GM12872 (cell line): Measurements from ENCODE around the gene TNFSF9.

Experiments used
- TF ChIP-seq, protein P1 (sequence below): IDR thresholded peaks from 3 replicates; pipeline ENCODE4 v1.5.1; 2011; ENCODE audit warnings: low read depth, mild to moderate bottlenecking, low read length, moderate library complexity; ENCODE audit not compliant: insufficient read depth

Gene TNFSF9, protein sequence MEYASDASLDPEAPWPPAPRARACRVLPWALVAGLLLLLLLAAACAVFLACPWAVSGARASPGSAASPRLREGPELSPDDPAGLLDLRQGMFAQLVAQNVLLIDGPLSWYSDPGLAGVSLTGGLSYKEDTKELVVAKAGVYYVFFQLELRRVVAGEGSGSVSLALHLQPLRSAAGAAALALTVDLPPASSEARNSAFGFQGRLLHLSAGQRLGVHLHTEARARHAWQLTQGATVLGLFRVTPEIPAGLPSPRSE

DNA sequence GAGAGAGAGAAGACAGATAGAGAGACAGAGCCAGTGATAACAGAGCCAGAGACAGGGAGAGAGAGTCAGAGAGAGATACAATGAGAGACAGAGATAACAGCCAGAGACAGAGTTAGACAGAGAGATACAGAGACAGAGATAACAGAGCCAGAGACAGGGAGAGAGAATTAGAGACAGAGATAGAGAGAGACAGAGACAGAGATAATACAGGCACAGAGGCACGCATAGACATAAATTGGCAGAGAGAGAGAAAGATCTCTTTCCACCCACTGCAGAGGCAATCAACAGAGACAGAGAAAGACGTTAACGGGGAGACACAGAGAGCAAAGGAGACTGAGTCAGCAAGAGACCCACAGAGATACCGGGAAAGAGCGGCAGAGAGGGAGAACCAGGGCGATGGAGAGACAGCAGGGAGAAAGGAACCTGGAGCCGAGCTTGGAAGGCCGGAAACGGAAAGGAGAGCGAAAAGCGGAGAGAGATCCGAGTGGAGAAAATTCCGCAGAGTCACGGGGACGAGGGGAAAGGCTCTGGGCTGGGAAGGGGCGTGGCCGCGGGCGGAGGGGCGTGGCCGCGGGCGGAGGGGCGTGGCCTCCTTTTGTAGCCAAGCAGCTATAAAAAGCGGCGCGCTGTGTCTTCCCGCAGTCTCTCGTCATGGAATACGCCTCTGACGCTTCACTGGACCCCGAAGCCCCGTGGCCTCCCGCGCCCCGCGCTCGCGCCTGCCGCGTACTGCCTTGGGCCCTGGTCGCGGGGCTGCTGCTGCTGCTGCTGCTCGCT is at the start of gene TNFSF9:
TNFSF9 (plus strand) TSS at position 641 of the 777 bp plus-strand sequence; CDS start at position 652, 11 bp downstream.
- TF ChIP-seq, protein P1, sequence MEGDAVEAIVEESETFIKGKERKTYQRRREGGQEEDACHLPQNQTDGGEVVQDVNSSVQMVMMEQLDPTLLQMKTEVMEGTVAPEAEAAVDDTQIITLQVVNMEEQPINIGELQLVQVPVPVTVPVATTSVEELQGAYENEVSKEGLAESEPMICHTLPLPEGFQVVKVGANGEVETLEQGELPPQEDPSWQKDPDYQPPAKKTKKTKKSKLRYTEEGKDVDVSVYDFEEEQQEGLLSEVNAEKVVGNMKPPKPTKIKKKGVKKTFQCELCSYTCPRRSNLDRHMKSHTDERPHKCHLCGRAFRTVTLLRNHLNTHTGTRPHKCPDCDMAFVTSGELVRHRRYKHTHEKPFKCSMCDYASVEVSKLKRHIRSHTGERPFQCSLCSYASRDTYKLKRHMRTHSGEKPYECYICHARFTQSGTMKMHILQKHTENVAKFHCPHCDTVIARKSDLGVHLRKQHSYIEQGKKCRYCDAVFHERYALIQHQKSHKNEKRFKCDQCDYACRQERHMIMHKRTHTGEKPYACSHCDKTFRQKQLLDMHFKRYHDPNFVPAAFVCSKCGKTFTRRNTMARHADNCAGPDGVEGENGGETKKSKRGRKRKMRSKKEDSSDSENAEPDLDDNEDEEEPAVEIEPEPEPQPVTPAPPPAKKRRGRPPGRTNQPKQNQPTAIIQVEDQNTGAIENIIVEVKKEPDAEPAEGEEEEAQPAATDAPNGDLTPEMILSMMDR: no peak

DNA sequence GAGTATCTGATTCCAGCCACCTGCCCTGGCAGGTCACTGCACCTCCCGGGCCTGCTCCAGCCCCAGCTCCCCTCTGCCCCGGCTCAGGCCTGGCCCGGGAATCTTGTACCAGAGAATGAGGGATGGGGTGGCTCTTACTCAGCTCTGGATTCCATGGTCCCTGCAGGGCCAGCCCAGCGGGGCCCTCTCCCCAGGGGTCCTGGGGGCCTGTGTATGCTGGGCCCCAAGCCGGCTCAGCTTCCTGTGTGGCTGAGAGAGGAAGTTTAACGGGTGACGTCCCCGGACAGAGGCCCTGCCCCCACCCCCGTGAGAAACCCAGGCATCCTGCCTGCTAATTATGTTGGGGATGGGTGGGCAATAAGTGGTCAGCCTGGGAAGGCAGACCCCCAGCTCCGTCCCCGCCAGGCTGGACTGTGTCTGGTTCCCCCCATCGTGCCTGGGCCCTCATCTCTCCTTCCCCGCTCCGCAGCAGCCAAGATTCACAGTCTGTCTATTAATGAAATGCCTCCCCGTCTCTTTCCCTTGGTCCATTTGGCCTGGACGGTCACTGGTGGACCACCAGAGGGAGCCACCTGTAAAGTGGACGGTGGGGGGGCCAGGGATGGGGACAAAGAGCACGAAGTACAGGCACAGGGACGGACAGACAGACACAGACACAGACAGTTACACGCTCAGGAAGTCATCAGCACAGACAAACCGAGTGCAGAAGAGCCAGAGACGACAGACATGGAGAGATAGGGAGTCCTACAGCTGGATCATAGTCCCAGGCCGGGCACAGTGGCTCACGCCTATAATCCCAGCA is 49.1 kb upstream of the TNFSF9 start, which contains the start of gene DENND1C:
DENND1C (minus strand) TSS at position 247 of the 802 bp plus-strand sequence; CDS start at position 155, 92 bp downstream.
- TF ChIP-seq, protein P1: peak; percentile 65

DNA sequence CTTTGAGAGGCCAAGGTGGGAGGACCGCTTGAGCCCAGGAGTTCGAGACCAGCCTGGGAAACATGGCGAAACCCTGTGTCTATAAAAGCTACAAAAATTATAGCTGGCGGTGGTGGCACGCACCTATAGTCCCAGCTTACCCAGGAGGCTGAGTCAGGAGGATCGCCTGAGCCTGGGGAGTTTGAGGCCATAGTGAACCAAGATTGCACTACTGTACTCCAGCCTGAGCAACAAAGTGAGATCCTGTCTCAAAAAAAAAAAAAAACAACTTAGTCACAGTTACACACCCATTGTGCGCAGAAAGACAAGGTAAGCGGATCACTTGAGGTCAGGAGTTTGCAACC is 48.5 kb upstream of the TNFSF9 start:
- TF ChIP-seq, protein P1: no peak

DNA sequence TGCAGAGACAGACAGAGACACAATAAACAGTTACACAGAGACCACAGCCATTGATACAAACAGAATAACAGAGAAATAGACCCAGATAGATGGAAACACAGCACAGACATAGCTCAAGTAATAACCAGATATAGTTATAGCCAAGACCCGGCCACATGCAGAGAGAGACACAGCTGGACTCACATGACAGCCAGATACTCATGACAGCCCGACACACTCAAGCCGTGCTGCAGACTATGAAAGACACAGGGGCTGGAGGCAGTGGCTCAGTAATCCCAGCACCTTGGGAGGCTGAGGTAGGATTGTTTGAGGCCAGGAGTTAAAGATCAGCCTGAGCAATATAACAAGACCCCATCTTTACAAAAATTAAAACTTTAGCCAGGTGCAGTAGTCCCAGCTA is 47.6 kb upstream of the TNFSF9 start:
- TF ChIP-seq, protein P1: no peak

DNA sequence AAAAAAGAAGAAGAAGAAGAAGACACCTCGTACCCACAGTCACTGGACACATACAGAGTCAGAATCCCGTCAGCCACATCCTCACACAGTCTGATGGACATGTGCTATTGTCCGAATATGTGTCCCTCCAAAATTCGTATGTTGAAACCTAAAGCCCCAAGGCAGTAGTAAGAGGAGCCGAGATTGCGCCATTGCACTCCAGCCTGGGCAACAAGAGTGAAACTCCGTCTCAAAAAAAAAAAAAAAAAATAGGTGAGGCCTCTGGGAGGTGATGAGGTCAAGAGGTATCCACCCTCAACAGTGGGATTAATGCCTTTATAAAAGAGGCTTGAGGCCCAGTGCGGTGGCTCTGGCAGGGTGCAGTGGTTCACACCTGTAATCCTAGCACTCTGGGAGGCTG is 46.6 kb upstream of the TNFSF9 start:
- TF ChIP-seq, protein P1: no peak

DNA sequence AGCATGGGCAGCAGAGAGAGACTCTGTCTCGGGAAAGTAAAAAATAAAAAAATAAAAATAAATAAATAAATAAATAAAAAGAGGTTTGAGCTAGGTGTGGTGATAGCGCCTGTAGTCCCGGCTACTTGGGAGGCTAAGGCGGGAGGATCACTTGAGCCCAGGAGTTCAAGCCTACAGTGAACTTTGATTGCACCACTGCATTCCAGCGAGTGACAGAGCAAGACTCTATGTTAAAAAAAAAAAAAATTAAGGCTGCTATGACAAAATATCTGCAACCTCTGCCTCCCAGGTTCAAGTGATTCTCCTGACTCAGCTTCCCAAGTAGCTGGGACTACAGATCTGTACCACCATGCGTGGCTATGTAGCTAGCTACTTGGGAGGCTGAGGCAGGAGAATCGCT is 46.0 kb upstream of the TNFSF9 start:
- TF ChIP-seq, protein P1: no peak
